ENCODE results near the gene SOX5.
"Not testable (repeated sequence)": the region's sequence is repeated elsewhere in the genome, so short reads cannot be mapped to it uniquely, and the experiment has no call there.

Gene SOX5

DNA sequence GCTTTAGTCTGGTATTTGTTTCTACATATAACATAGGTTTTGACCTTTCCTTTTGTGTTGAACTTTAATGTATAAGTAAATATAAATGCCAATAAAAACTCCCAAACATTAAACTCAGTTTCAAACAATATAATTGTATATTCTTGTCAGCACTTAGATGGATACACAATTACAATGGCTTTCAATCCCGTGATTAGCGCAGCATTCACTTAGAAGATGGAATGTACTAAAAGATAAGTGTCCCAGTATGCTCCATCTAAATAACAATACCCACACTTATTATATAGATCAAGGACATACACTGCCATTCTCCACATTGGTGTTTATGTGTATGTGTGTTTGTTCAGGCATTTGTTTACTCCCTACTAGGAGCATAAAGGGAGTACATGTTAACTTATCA is 193.1 kb downstream of the SOX5 start:
- no peak for DNase-seq (ENCODE audit: low read depth)

DNA sequence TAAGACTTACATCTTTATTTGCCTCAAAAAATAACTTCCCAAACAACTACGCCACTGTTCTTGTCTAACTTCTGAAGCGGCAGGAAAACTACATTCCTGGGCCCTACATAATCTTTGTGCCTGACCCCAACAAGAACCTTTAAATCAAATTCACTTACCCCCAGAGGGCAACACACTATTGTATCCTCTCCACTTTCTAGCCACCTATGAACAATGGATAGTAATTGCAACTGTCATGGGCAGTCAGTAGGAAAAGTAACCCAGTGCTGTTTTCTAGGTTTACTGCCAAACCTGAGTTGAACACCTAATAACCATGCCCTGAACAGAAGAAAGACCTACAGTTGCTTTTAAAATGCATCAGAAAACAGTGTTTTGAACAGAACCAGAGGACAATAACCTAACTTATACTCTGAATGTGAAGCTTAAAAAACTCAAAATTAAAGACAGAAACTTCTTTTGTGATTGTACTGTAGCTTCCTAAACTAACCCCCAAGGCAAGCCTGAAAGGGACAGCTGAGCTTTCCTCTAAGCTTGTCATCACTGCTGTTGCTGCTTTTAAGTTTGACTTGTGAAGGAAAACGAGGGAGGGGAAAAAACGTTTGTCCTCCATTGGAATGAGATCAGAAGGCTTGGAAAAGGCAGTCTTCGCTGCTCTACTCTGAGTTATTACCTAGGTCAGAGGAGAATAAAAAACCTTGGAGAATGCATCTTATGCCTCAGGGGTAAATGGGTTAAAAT is 195.7 kb downstream of the SOX5 start:
- no peak for DNase-seq (ENCODE audit: low read depth)

DNA sequence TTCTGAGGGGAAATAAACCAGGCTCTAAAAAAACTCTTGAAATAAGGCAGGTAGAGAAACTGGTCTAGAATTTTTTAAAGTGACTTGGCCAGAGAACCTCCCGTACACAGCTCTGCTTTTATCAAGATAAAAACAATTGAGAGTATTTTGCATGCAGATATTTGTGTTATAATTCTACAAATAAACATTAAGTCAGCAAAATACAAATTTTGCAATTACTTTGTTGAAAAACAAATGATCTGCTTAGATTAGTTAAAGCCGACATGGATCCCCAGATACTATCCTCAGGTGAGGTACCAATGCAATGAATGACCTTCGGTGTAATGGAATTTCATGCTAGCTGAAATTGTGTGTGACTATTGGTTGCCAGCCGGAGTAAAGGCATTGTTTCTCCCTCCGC is 197.2 kb downstream of the SOX5 start:
- DNase-seq (ENCODE audit: low read depth), result no peak

DNA sequence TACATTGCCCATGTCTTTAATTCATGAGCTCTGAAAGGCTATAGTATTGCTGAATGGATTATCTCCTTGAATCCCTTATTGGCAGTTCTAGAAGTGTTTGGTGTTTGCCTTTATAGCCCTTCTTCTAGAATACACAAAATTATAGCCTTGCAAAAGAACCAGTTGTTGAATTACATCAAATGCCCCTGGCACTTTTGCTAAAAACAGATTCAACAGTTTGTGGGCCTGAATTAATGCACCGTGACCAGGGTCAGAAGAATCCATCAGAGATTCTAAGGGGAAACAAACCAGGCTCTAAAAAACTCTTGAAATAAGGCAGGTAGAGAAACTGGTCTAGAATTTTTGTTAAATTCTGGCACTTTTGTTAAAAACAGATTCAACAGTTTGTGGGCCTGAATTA is 197.8 kb downstream of the SOX5 start:
- DNase-seq (ENCODE audit: low read depth), result no peak

DNA sequence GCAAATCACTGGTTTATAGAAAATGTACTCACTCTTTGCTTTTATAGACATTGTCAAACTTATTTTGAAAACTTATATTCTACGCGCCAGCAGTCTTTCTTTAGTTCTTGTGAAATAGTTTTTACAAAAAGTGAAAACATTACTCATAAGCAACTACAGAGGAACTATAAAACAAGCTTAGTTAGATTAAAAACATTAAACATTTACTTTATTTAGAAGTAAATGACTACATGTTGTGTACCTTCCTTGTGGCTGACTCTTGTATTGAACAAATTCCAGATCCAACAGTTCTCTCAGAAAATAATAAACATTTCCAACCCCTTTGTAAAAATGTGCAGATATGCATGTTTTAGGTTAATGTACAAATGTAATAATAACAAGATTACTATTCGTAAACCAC is 198.5 kb downstream of the SOX5 start:
- DNase-seq (ENCODE audit: low read depth), result no peak

DNA sequence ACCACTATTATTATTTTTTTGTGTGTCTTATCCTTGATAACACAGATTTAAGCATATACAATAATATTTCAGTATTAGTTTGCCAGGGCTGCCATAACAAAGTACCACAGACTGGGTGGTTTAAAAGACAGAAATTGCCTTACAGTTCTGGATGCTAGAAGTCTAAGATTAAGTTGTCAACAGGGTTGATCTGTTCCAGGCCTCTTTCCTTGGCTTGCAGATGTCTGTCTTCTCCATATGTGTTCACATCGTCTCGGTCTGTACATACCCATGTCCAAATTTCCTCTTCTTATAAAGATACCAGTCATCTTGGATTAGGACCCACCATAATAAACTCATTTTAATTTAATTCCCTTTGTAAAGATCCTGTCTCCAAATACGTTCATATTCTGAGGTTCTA is 204.8 kb downstream of the SOX5 start:
- no peak for DNase-seq (ENCODE audit: low read depth)

DNA sequence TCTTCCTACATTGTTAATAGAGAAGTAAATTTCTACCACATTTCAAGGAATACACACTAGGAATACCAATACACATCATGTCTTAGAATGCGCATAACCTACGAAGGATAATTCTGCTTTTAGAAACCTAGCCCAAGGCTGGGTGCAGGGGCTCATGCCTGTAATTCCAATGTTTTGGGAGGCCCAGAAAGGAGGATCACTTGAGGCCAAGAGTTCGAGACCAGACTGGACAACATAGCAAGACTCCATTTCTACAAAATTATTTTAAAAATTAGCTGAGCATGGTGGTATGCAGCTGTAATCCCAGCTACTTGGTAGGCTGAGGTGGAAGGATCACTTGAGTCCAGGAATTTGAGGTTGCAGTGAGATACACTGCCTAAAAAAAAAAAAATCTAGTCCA is 206.9 kb downstream of the SOX5 start:
- no peak for DNase-seq (ENCODE audit: low read depth)

DNA sequence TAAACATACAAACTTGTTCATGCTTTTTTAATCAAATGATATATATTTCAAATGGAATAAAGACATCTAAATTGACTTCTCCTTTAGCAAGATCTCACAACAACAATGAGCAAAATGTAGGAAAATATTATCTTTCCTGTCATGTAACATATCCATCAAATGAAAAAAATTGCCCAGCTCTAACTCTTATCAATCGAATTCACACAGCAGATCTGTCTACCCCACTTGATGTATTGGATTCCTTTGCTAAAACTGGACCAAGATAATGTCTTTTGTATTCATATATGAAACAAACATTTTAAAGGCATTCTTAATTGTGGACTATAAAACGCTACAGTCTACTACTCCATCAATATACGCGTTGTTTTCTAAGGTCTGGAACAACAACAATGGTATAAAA is 218.0 kb downstream of the SOX5 start:
- no peak for DNase-seq (ENCODE audit: low read depth)

DNA sequence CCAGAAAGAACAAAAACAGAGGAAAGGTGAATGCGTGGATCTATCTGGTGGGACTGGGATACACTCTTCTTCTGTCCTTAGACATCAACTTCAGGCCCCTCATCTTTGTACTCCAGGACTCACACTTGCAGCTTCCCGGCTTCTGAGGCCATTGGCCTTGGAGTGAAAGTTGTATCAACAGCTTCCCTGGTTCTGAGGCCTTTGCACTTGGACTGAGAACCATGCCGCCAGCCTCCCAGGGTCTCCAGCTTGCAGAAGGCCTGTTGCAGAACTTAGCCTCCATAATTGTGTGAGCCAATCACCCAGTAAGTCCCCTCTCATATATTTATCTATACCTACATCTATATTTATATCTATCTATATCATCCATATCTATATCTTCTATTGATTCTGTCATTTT is 218.4 kb downstream of the SOX5 start:
- DNase-seq (ENCODE audit: low read depth), result no peak

DNA sequence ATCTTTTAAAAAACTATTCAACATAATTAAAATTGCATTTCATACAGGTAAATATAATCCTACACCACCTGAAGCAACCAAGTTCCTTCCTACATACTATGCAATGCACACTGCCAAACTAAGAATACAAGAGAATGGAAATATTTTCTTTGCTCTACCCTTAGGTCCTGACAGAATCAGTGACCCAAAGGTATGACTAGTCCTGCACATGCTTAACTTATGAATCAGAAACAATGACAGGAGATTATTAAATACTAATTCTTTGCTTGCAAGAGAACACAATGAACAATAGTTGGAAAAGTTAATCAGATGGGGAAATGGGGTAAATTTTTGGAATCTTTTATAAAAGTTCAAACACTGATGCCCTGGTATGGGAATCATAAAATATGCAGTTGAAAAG is 220.1 kb downstream of the SOX5 start:
- DNase-seq (ENCODE audit: low read depth), result no peak

DNA sequence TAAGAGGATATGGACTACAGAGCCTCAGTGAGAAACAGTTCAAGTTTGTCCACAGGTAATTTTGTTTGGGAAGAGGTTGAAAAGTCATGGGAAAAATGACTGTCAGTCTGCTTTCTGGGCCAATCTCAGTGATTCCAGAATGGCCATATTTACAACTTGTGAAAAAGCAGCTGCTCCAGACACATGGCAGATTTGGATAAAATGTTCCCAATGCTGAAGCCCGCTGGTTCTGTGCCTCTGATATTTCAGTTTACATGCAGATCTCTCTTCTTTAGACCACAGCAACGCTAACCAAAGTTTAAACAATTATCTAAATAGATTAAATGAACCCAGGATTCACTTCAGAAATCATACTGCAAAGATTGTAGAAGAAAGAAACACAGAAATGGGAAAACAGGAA is 222.8 kb downstream of the SOX5 start:
- no peak for DNase-seq (ENCODE audit: low read depth)

DNA sequence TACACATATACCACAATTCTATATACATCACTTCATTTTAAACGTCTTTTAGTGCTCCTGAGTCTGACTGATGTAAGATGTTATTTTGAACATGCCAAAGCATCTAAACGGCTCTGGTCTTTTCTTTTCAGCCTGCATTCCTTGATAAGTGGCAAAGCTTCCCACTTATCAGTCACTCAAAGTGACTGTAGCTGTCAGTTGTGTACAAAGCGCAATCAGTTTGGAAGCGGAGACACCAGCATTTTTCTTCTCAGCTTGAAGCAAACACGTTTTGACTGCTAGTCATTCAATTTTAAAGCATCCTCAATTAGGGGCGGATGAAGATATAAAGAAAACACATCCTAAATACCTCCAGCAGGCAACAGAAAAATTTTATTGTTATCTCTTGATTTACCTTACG is 226.8 kb downstream of the SOX5 start:
- no peak for DNase-seq (ENCODE audit: low read depth)

DNA sequence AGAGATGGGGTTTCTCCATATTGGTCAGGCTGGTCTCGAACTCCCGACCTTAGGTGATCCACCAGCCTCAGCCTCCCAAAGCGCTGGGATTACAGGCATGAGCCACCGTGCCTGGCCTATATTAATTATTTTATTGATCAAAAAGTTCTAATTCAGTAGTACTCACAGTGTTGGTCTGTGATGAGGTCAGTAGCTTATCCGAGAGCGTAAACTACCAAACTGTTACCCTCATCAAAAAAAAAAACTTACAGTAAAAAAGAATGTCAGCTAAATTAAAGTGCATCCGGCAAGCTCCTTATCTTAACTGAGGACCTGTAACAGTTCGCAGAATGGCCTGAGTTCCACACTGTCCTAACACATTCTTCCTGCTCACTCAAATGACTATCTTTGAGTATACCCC is 228.2 kb downstream of the SOX5 start:
- no peak for DNase-seq (ENCODE audit: low read depth)

DNA sequence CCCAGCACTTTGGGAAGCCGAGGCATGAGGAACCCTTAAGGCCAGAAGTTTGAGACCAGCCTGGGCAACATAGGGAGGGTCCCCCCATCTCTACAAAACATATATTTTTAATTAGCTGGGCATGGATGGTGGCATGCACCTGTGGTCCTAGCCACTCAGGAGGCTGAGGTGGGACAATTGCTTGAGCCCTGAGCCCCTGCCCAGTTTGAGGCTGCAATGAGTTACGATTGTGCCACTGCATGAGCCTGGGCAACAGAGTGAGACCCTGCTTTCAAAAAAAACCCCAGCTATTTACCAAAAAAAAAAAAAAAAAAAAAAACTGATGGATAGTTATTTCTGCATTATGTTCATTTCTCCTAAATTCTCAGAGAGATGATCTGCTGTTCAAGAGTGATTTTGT is 230.0 kb downstream of the SOX5 start:
- no peak for DNase-seq (ENCODE audit: low read depth)

DNA sequence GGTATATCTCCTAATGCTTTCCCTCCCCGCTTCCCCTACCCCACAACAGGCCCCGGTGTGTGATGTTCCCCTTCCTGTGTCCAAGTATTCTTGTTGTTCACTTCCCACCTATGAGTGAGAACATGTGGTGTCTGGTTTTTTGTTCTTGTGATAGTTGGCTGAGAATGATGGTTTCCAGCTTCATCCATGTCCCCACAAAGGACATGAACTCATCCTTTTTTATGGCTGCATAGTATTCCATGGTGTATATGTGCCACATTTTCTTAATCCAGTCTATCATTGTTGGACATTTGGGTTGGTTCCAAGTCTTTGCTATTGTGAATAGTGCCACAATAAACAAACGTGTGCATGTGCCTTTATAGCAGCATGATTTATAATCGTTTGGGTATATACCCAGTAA is 239.1 kb downstream of the SOX5 start:
- not testable (repeated sequence) for DNase-seq (ENCODE audit: low read depth)

DNA sequence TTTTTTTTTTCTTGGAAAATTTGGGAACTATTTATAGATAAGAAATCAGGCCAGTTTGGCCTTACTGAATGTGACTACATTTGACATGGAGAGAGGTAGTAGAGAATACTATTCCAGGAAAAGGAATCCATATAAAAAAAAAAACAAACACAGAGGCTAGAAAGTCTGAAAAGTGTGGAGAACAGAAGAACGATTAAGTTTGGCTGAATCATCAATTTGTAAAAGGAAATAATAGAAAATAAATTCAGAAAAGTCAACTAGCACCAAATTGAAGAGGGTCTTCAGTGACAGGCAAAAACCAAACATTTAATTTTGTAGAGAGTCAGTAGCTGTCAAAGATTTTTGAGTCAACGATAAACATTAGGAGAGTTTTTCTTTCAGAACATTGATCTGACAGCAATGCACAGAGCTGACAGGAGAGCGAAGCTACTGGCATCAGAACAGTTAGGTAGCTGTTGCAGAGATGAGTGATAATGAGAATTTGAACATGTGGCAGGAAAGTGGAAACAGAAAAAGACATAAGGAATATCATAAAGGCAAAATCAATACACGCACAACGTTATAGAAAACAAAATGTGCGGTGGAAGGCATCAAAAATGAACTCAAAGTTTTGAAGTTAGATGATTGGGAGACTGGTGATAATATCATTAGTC is 241.2 kb downstream of the SOX5 start:
- no peak for DNase-seq (ENCODE audit: low read depth)

DNA sequence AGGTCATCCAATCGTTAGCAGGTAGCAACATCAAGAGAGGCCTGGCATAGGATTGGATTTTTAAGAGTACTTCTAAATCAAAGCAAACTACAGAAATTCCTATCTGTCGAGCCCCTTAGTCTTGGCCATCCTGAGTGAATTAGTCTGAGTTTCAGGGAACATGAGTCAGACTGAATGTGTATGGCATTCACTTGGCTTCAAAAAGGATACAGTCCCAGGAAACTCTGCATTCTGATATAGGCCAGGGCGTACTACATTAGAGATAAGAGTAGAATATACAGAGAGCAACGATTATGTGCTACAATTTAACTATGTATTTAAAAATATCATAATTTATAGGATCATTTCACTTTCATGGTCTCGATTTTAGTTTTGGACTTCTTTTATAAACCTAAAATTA is 242.2 kb downstream of the SOX5 start:
- DNase-seq (ENCODE audit: low read depth), result no peak

DNA sequence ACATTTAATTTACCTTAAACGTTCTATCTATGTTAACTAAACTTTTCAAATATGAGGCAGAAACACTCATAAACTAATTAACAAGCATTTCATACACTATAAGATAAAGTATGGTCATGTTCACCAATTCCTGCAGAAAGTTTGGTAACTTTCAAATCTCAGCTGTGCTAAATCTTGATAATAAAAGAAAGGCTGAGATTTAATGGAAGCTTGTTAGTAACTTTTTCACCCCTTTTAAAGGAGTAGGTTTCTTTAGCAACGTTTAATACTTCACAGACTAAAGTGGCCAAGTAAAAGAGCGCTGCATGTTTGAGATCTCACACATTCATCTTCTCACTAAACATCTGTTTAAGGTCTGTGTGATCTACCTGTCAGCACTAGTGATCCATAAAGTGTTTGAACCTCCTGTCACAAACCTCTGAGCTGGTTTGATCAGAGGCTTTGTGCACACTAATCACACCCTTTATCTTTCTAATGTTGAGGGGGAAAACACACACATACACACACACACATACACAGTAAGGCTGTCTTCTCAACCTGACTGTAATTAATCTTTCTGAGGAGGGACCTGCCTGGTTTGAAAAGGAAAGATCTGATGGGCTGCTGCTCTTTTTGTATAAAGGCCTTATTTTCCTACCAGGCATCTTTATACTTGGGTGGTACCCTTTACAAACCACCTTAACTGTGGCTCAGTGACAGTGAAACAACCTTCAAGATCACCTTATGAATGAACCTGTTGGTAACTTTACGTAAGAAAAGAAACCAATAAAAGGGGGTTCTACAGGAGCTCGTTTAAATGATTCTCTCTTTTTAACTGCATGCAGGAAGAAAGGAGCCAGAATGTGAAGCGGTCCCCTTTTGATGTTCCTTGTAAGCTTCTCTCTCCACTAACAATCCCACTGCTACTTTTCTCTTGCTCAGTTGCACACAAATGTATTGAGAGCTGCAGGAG is 244.2 kb downstream of the SOX5 start:
- no peak for DNase-seq (ENCODE audit: low read depth)

DNA sequence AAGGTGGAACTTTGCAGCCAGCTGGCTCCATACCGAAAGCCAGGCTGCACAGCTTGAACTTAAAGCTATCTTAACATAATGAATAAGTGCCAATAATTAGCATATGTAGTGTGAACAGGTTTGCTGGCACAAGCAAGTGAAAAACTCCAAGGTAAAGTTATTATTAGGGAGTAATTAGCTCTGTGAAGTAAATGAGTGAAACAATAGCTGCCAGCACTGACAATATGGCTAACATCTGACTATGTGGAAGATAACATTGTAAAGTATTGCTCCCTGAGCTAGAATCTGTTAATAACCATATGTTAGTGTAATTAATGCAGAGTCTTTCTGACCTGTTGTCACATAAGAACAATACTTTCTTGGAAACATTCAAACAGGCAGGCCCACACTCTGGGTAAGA is 246.4 kb downstream of the SOX5 start:
- DNase-seq (ENCODE audit: low read depth), result no peak

DNA sequence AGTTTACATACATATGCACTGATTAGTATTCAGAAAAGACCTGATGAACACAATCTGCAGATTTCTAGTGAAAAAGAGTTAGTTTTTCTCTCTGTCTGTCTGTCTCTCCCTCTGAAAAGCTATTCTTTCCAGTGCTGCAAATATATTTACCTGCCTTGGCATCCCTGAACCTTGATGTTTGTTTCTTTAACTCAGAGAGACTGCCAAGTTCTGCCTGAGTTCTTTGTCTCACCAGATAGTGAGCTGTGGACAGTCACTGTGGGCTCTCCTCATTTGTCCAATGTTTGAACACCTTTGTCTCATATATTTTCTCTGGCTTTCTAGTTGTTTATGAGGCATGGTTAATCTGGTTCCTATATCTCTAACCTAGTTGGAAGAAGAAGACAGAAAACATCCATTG is 250.4 kb downstream of the SOX5 start:
- DNase-seq (ENCODE audit: low read depth), result no peak

DNA sequence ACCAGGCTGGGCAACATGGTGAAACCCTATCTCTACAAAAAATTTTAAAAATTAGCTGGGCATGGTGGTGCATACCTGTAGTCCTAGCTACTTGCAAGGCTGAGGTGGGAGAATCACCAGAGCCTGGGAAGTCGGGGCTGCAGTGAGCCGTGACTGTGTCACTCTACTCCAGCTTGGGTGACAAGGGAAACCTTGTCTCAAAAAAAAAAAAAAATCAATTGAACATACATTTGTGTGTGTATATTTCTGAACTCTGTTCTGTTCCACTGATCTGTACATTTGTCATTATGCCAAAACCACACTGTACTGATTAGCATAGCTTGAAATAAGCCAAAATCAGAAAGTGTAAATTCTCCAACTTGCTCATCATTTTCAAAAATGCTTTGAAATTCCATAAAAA is 254.6 kb downstream of the SOX5 start:
- no peak for DNase-seq (ENCODE audit: low read depth)

DNA sequence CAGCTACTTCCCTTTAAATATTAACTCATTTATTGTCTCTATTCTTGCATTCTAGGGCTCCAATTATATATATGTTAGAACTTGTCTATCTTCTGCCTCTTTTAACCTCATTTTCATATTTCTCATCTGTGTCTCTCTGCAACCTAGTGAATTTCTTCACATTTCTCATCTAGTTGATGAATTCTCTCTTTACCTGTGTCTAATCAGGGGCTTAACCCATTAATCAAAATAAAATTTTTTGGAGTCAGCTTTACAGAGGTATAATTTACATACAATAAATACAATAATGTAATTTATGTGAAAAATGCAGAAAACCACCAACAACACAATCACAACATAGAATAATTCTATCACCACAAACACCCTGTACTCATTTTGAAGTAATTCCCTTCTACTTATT is 255.2 kb downstream of the SOX5 start:
- no peak for DNase-seq (ENCODE audit: low read depth)

DNA sequence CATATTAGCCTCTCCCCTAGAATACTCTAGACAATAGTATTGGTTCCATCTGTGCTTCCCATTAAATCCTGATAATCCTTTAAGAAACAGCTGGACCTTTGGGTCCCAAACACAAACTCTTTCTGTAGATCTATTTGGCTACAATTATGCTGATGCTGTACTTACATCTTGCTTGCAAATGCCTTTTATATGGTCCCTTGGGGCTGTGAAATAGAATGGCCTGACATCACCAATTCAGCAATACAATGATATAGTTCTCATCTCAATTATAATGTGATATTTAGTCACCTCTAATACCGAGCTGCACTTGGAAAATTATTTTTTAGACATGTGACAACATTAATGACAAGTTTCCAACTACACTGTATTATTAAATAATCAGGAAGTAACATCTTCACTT is 261.5 kb downstream of the SOX5 start:
- DNase-seq (ENCODE audit: low read depth), result no peak

Measured in T follicular helper cell (primary cell).